Tibial artery (tissue), 4 donors: ENCODE data around the gene RAB3C.

ENCODE experiments used
- DNase-seq, 2 donors: peaks; one replicate each; pipeline ENCODE4 v3.0.0-alpha.2; 2019
- H3K27ac ChIP-seq, 2 donors: fragments of 200-600 bp; sonication (generic) in 1 of 2; 1 replicate in 1 of 2; 2 replicates in 1 of 2; pipeline ENCODE4 v1.5.1; 2018 to 2019; ENCODE audit warnings: mild to moderate bottlenecking in 1 of 2
- H3K27me3 ChIP-seq, 2 donors: fragments of 200-600 bp; sonication (generic) in 1 of 2; one replicate each; pipeline versions ENCODE4 v1.5.1 to v1.6.0; 2016 to 2019
- H3K36me3 ChIP-seq, 3 donors: fragments of 200-600 bp; sonication (generic) in 2 of 3; one replicate each; pipeline ENCODE4 v1.5.1; 2016 to 2019; ENCODE audit warnings: mild to moderate bottlenecking in 2 of 3
- H3K4me1 ChIP-seq, 4 donors: fragments of 200-600 bp; sonication (generic) in 2 of 4; 1 replicate in 3 of 4; 2 replicates in 1 of 4; pipeline ENCODE4 v1.5.1; 2016 to 2019
- H3K4me3 ChIP-seq, 2 donors: fragments of 200-600 bp; sonication (generic) in 1 of 2; 1 replicate in 1 of 2; 2 replicates in 1 of 2; pipeline ENCODE4 v1.5.1; 2018 to 2019; ENCODE audit warnings: mild to moderate bottlenecking in 2 of 2
- H3K9me3 ChIP-seq, 3 donors: fragments of 200-600 bp; sonication (generic) in 1 of 3; one replicate each; pipeline ENCODE4 v1.5.1; 2016 to 2019
- intact Hi-C: fragments of 100-400 bp; cut with DNase I; formaldehyde crosslinking; loops from one replicate; pipeline ENCODE4 v1.15.0; 2023; ENCODE audit warnings: low total_unique reads
- TF ChIP-seq, protein P1 (sequence below), 2 experiments: fragments of 200-600 bp in 1 of 2; fragments of 450-650 bp in 1 of 2; IDR thresholded peaks; one replicate each; pipeline ENCODE4 v1.5.1; 2017 to 2019; ENCODE audit warnings: antibody characterized with exemption in 2 of 2, mild to moderate bottlenecking in 1 of 2, moderate library complexity in 1 of 2

RAB3C gene

DNA sequence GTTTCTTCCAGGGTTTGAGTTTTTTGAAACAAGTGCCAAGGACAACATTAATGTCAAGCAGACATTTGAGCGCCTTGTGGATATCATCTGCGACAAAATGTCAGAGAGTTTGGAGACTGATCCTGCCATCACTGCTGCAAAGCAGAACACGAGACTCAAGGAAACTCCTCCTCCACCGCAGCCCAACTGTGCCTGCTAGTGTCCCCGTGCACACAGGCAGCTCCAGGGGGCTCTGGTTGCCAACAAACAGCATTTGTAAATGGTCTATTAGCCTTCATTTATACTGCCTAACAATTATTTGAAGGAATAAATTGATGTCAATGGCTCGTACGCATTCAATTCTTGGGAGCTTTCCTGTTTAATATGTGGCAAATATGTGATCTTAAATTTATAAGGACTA, 268.3 kb downstream of the RAB3C start:
- Histone ChIP-seq H3K36me3 (no peaks in the 10 kb centered on the region), H3K4me3 (no peak overlapping the region), H3K9me3 (no peaks in the 10 kb centered on the region), H3K27me3 (peaks cover 0 to 9% of the 10 kb centered on the region in 2 donors), H3K4me1 (no peaks in the 10 kb centered on the region), H3K27ac (no peak overlapping the region)
- intact Hi-C loops: no loop called here
- TF ChIP-seq, protein P1, sequence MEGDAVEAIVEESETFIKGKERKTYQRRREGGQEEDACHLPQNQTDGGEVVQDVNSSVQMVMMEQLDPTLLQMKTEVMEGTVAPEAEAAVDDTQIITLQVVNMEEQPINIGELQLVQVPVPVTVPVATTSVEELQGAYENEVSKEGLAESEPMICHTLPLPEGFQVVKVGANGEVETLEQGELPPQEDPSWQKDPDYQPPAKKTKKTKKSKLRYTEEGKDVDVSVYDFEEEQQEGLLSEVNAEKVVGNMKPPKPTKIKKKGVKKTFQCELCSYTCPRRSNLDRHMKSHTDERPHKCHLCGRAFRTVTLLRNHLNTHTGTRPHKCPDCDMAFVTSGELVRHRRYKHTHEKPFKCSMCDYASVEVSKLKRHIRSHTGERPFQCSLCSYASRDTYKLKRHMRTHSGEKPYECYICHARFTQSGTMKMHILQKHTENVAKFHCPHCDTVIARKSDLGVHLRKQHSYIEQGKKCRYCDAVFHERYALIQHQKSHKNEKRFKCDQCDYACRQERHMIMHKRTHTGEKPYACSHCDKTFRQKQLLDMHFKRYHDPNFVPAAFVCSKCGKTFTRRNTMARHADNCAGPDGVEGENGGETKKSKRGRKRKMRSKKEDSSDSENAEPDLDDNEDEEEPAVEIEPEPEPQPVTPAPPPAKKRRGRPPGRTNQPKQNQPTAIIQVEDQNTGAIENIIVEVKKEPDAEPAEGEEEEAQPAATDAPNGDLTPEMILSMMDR (IDR thresholded peaks at IDR 0.05): no peak
- no peak for DNase-seq

DNA sequence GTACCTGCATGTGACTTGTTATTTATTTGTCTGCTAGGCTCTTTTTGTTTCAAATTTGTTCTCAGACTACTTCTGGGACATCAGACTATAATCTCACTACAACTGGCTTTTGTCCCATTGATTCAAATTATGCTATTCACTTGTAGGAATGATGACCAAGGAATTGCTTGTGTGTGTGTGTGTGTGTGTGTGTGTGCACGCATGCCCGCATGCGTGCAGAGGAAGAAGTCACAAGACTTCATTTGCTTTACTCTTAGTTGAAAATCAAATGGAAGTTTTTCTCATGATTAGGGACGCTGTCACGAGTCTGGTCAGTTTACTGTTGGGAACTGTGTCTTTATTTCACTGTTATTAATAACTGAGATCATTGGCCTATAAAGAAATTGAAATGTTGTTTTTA, 268.7 kb downstream of the RAB3C start:
- peaks cover 0 to 5% of the 10 kb centered on the region in 2 donors for H3K27me3 ChIP-seq
- TF ChIP-seq, protein P1 (IDR thresholded peaks at IDR 0.05): no peak
- no peak overlapping the region for H3K4me3 ChIP-seq
- intact Hi-C loops: no loop called here
- no peak for DNase-seq
- no peak overlapping the region for H3K27ac ChIP-seq
- H3K9me3 ChIP-seq: no peaks in the 10 kb centered on the region
- no peaks in the 10 kb centered on the region for H3K4me1 ChIP-seq
- no peaks in the 10 kb centered on the region for H3K36me3 ChIP-seq

DNA sequence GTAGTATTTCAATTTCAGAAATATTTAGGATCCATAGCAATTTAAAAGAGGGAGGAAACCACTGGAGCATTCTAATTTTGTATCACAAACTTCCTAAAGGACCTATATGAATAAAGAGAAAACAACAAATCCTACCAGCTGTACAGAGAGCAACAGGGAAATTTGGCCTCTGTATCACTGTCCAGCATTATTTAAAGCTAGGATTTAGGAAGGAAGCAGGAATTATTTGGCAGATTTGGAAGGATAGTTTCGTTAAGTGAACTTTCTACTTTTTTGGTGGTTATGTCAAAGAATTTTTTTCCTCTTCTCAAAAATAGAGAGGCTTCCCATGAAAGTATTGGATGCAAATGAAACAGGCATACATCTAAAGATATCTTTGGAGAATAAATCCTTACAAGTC, 269.7 kb downstream of the RAB3C start:
- peaks cover 0 to 4% of the 10 kb centered on the region in 2 donors for H3K27me3 ChIP-seq
- no peaks in the 10 kb centered on the region for H3K9me3 ChIP-seq
- H3K4me1 ChIP-seq: no peaks in the 10 kb centered on the region
- TF ChIP-seq, protein P1 (IDR thresholded peaks at IDR 0.05): no peak
- no peak overlapping the region for H3K4me3 ChIP-seq
- H3K36me3 ChIP-seq: no peaks in the 10 kb centered on the region
- no peak for DNase-seq
- no peak overlapping the region for H3K27ac ChIP-seq
- intact Hi-C loops: no loop called here

DNA sequence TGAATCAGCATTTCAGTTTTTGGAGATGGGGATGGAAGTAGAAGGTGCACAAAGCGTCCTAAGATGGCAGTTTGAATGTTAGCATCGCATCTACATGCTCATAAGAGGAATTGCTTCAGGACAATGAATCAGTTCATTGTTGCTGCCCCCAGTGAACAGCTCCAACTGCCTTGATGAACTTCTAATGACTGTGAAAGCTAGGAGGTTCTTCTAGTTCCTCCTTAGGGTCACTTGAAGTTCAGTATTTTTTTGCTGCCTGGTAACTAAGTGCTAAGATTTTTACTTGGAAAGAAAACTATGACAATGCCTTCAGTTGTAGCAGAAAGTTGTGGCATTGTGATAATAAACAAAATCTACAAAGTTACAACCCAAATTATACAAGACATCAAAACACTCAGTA, 271.6 kb downstream of the RAB3C start:
- Histone ChIP-seq H3K9me3 (no peaks in the 10 kb centered on the region), H3K4me3 (no peak overlapping the region), H3K36me3 (no peaks in the 10 kb centered on the region), H3K27me3 (peaks cover 0 to 4% of the 10 kb centered on the region in 2 donors), H3K27ac (no peak overlapping the region), H3K4me1 (no peaks in the 10 kb centered on the region)
- intact Hi-C loops: no loop called here
- TF ChIP-seq, protein P1 (IDR thresholded peaks at IDR 0.05): no peak
- no peak for DNase-seq

DNA sequence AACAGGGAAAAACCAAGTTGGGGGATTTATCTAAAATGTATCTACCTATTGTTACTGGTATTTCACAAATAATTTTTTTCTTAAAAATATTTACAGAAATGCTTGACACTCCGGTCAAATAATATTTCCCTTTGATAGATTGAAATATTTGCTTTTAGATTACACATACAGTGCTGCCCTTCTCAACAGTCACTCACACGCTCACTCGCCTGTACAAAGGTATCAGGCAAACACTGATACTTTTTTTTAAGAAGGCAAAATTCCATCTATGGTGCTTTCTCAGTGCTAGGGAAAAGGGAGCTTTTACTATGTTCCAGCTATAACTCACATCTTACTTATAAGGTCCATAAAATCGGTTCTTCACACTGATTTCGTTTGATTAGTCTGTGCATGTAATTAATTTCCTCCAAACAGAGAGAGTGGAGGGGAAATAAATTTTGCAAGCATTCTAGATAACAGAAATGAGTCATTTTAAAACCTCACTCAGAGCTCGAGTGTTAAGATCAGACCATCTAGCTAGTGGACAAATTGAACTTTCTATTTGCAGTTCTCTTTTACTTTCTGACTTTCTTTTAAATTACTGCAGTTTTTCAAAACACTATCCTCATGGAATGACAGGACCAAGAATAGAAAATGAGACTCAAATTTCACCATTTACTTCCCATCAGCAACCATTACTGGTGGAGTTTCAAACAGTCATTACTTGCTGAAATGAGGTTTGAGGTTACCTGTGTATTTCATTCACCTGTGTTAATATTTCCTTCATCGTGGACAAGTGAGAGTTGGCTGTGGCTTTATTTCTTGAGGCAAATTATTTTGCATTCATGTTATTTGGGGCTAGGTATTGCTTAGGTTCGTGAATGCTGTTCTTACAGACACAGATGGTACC, 273.2 kb downstream of the RAB3C start:
- Histone ChIP-seq H3K36me3 (no peaks in the 10 kb centered on the region), H3K4me1 (no peaks in the 10 kb centered on the region), H3K4me3 (no peak overlapping the region), H3K27ac (no peak overlapping the region), H3K9me3 (no peaks in the 10 kb centered on the region), H3K27me3 (peaks cover 0 to under 1% of the 10 kb centered on the region in 2 donors)
- DNase-seq: no peak
- TF ChIP-seq, protein P1 (IDR thresholded peaks at IDR 0.05): no peak
- intact Hi-C loops: no loop called here
